HG03520 (cell line): Measurements from ENCODE around the gene P2RX3.
"Not testable (repeated sequence)": the region's sequence is repeated elsewhere in the genome, so short reads cannot be mapped to it uniquely, and the experiment has no call there.

Experiments used
- ATAC-seq: cut with Tn5 transposase; IDR thresholded peaks from one replicate; pipeline ENCODE4 v1.9.1; 2021; ENCODE audit warnings: mild to moderate bottlenecking, moderate library complexity; ENCODE audit not compliant: unreplicated experiment

P2RX3 gene

DNA sequence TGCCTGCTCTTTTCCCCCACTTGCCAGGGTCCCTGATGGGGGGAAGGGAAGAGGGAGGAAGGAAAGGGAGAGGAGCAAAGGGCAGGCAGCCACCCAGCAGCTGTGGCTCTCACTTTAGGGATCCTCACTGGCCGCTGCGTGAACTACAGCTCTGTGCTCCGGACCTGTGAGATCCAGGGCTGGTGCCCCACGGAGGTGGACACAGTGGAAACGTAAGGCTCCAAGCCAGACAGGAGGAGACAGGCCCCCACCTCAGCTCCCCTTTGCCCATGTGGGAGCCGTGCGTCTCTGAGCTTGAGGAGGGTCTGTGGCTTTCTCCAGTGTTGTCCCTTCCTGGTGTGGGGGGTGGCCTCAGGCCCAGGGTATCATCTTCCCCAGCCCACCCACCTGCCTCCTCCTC, 9.9 kb downstream of the P2RX3 start:
- no peak for ATAC-seq

DNA sequence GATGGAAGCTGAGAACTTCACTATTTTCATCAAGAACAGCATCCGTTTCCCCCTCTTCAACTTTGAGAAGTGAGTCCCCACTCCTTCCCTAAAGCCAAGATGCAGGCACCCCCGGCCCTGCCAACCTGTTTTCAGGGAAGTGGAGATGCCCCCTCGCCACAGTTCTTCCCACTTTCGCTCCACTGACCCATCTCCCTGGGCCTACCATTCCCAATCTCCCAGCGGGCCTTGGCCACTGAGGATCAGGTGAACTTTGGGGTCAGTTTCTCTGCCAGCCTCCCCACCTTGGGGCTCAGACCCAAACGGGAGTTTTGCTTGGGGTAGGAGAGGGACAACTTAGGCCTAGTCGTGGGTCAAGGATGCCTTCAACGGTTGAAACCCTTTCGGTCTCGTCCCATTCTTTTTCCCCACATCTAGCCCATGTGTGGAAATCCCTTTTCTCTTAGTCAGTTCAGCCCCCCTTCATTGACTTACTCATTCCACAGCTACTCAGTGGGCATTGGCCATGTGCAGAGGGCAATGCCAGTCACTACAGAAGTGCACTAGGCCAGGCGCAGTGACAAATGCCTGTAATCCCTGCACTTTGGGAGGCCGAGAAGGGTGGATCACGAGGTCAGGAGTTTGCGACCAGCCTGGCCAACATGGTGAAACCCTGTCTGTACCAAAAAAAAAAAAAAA, 10.6 kb downstream of the P2RX3 start:
- ATAC-seq, result no peak

DNA sequence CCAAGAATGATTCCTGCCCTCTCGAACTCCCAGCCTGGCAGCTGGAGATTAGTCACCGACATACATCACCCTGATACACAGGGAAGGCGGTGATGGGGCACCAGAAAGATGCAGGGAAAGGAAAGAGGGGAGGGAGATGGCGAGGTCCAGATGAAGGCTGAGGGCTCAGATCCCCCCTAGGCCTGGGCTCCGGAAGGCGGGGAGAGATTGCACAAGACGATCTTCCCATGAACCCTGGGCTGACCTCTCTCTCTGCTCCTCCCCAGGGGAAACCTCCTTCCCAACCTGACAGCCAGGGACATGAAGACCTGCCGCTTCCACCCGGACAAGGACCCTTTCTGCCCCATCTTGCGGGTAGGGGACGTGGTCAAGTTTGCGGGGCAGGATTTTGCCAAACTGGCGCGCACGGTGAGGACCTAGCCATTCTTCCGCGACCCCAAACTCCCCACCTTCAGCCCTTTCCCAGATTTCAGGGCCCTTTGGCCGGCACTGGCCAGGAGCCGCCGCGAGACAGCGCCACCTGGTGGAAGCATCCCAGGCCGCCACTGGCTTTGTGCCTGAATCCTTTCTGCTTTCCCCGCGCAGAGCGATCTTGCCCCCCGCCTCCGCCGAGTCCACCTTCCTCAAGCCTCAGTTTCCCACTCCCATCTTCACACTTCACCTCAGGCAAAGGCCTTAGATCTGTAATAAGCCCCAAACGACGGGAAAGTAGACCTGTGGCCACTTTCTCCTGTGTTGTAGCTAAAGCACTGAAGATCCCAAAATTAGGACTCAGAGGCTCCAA, 11.5 kb downstream of the P2RX3 start:
- no peak for ATAC-seq

DNA sequence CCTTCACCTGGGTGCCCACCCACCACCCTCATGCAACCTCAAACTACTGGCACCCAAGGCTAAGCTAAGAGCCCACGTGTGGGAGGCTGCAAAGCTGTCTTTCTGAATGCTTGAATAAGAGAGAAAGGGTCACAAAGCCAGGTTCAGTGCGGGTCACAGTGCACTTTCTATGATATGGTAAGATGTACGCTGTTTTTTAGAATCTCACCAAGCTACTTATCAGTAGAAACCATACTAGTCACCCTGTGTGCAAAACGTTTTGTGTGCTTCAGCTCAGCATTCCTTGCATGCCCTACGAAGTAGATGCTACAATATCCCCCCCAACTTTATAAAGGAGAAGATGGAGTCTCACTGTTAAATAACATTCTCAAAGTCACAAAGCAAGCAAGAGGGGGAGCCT, 14.9 kb downstream of the P2RX3 start:
- no peak for ATAC-seq

DNA sequence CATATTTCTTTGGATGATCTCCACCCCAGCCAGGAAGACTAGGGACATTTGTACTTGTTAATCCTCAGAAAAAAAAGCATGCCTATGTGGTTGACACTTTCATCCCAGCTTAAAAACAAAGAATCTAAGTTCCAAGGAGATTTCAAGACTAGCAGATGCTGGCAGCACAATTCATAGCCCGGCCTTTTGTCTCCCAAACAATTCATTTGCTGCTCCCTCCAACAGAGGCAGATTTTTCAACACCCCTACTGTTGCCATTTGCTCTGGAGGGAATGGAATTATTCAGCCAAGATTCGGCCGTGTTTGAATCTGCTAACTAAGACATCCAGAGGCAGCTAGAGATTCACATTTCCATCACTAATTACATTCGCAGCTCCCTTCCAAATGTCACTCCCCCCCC, 15.3 kb downstream of the P2RX3 start:
- no peak for ATAC-seq

DNA sequence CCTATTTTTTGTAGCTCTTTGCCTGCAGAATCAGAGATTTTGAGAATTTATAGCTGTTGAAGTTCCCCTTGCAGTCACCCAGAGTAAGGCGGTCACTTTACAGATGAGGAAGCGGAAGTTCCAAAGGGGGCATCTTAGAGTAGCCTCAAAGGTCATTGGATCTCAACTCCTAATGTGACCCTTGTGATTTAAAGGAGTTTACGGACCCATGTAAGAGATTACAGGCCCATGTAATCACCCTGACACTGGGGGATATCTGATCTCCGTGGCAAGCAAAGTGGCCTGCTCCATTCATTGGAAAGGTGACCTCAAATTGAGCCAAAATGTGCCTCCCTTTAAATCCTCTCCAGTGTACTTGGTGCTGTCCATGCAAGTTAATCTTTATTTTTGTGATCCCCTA, 15.7 kb downstream of the P2RX3 start:
- ATAC-seq, result no peak

DNA sequence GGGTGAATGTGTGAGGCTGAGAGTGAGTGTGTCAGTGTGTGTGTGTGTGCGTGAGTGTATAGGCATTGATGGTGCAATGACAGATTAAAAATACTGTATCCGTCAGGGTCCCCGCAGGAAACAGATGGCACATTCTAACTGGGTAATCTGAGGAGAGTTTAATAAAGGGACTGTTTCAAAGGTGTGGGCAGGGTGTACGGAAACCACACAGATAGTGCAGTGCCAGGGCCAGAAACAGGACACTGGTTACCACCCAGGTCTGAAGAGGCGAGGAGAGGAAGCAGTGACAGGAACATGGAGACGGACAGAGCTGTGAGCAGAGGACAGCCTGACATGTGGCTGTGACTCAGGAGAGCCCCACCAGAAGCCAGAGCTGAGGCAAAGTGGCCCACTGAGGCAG, 16.5 kb downstream of the P2RX3 start:
- no peak for ATAC-seq

DNA sequence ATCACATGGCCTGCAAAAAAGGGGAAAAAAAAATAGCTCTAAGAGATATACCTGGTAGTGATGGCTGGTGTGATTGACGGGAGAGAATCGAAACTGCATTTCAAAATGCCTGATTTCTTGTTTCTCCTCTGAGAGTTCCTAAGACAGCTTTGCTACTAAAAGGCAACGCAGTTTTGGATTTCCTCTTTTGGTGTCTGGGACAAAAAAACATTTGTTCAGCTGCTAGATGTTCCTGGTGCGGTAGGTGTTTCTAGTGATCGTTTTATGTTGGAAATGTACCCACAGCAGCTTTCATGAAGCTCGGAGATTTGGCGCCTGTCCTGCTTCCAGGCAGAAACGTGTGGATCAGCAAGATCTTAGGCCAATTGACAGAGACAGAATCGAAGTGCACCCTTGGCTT, 18.1 kb downstream of the P2RX3 start:
- no peak for ATAC-seq

DNA sequence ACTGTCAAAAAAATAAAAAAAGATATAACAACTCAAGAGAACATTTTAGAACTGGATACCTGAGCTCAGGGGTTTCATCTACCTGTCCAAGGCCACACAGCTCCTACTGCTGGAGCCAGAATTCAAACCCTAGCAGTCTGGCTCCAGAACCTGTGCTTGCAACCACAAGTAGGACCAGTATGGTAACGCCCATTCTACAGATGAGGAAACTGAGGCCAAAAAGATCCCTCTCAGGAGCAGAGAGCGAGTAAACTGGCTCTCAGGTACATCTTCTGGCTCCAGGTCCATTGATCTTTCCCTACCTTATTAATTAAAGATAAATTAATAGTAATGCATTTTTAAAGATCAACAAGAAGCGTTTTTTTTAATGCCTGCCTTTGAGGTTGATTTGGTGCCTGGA, 19.2 kb downstream of the P2RX3 start:
- ATAC-seq, result no peak

DNA sequence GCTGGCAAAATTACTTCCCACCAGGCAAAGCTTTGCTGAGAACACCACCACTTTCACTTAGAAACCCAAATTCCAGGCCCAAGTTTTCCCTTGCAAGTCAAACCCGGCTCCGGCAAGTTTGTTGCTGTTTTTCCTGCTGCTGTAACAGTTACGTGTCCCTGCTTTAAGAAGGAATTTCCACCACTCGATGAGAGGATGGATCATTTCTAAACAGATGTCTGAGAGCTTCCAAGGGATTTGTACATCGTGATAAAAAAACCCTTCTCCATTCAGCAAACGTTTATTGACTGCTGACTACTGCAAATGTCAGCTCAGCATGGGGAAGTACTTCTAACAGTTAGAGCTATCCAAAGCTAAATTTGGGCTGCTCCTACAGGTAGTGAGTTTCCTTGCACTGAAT, 19.7 kb downstream of the P2RX3 start:
- no peak for ATAC-seq

DNA sequence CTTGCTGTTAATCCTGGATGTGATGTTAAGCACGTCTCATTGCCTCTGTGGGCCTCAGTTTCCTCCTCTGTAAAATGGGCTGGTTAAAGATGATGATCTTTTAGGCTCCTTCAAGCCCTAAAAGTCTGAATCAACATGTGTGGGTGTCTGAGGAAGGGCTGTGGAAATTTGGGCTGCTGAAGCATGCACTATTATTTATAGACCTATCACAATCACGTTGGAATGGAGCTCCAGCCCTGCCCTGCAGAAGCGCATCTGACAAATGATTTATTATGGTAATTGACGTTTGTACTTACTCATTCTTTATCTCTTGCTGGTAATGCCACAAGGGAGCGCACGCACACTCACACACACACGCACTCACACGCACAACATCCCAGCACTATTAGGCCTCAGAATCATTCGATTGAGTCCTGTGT, 20.4 kb downstream of the P2RX3 start:
- no peak for ATAC-seq

DNA sequence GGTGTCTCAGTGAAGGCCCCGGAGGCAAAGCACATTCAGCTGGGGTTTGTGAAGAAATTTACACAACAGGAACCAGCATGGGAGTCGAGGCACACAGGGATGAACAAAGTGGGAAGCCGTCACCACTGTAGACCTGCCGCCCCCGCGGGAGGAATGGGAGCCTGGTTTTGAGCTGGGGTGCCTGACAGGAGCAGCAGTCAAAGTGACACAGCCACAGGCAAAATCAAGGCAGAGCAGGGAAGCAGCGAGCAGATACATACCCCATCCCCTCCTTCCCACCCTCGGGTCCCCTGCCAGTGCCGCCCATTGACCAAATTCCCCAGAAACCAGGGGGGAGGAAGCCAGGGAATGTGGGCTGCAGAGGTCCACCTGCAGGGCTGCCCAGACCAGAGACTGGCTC, 20.8 kb downstream of the P2RX3 start:
- ATAC-seq, result no peak

DNA sequence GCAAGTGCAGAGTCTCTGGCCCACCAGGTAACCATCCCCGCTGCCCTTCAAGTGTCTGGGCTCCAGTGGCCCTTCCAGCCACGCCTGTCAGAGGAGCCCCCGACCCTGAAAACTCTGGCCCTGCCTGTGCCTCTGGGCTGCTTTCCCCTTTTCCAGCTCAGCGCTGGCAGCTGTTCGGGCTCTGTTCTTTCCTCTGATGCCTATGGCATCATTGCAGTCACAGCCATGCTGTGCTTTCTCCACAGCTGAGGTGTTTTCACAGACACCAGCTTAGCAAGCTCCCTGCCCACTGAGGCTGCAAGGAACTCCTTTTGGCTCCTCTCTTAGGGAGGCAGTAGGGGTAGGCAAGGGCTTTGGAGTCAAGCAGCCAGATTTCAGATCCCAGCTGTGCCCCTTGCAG, 21.2 kb downstream of the P2RX3 start:
- ATAC-seq, result no peak

DNA sequence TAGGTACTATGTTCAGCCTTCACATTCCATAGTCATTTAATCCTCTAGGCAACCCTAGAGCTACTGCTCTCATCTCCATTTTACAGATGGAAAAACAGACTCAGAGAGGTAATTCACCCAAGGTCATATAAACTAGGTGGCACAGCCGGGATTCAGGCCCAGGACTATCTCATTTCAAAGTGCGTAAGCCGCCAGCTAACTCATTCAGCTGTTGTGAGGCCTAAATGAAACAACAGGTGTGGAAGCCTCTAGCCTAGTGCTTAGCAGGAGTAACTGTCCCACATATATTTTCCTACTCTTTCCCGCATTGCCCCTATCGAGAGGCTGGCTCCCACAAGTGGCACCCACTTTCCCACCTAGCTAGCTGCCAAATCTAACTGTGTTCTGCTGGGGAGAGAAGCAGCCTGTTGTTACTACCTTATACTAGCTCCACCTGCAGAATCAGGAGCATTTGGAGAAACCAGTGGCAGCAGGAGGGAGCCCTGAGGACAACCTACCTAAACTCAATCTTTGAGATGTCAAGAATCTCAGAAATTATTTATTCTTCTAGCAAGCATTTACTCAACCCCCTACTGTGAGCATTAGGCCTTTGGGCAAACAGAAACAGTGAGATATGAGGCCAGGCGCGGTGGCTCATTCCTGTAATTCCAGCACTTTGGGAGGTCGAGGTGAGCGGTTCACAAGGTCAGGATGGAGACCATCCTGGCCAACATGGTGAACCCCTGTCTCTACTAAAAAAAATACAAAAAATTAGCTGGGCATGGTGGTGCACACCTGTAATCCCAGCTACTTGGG, 21.9 kb downstream of the P2RX3 start:
- no peak for ATAC-seq

DNA sequence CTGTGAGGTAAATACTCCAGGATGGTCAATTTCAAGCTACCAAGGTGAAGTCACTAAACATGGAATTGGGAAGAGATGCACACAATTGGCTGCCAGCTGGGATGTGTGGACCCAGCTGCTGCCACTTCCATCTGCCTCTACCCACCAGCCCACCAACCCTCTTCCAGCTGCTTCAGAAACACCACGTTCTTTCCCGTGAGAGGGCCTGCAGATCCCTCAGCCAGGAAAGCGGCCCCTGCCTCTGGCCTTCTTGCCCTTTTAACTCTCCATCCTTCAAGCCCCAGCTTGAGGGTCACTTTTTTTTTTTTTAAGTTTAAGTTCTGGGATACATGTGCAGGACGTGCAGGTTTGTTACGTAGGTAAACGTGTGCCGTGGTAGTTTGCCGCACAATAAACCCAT, 22.8 kb downstream of the P2RX3 start:
- ATAC-seq, result no peak

DNA sequence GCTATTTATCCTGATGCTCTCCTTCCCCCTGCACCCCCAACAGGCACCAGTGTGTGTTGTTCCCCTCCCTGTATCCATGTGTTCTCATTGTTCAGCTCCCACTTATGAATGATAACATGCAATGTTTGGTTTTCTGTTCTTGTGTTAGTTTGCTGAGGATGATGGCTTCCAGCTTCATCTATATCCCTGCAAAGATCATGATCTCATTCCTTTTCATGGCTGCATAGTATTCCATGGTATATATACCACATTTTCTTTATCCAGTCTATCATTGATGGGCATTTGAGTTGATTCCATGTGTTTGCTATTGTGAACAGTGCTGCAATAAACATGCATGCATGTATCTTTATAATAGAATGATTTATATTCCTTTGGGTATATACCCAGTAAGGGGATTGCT, 23.3 kb downstream of the P2RX3 start:
- ATAC-seq, result not testable (repeated sequence)

DNA sequence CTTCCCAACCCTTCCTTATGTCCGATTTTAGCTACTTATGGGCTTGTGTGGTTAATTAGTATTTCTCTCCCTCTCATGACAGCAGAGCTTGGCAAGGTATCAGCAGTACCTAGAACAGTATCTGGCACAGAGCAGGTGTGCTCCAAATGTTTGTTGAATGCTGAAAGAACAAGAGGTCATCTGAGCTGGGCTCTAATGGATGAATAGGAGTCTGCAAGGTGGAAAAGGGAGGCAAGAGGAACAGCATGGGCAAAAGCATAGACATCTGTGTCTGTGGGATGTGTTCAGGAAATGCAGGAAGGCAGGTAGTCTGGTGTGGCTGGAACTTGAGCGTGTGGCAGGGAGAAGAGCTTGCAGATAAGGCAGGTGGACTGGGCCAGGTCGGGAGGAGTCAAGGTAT, 23.8 kb downstream of the P2RX3 start:
- ATAC-seq, result no peak

DNA sequence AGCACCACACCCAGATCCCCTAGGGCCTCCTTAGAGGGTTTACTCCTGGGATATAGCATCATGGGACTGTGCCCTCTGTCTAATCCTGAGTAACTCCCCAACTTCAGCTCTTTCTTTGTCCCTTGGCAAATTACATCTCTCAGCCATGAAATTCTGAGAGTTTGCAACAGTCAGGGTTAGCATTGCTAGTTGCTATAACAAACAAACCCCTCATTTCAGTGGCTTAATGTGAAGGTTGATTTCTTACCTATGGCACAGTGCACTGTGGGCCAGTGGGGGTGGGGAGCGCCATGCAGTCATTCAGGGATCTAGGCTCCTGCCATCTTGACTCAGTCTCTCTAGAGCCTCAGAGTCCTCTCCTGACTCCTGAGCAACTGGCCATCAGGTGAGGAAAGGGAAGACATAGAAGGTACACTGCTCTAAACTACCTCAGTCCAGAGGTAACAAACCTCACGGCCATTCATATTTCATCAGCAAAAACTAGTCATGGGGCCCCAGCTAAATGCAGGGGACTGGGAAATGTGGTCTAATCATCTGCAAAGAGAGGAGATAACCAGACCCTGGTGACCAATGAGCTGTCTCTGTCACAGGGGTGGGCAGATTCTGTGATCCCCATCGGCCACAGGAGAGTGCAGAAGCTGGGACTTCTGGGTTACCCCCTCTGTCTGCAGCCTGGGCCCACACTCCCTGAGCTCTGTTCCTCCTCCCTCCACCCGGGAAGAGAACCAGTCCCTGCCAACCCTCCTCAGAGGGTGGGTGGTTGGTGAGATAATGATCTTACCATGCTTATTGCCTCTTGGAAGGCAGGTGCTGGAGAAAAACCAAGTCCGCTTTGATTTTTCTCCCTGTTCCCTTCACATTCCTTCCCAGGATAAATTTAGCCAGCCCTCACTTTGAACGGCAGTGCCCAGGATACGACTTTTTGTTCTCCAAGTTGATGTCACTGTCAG, 25.3 kb downstream of the P2RX3 start:
- no peak for ATAC-seq

DNA sequence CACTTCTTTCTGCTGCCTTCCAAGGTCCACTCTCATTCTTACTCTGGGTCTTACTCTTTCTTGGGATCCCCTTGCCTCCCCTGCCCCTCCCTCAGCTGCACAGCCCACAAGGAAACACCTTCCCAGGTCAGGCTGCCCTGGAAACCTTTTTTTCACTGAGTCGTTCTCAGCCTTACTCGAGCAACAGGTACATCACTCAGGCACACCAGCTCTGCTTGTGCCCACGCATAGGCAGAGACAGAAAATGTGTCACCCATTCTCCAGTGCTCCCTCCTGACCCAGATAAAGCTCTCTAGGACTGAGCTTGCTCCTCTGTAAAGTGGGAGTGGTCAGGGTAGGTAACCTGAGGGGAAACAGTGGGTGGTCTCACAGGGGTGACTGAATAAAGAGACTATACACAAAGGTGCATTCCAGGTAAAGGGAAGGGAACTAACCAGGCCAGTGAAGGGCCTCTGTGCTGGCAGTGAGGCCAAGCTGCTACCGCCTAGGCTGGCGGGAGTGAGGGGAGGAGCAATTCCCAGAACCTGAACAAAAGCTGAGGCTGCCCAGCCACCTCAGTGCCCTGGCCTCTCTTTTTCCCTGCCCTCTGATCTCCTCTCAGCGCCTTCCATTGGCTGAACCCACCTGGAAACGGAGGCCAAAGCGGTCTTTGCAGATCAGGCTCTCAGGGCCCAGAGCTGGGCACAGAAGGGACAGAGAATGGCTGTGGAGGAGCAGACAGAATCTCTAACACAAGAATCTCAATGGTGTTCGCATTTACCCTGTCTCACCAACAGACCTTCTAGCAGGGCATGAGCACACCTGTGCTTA, 26.9 kb downstream of the P2RX3 start:
- ATAC-seq, result no peak
